NCI-H2107 (cell line): ENCODE data around the gene SEMA6D.

Source experiments
- DNase-seq: peaks from one replicate; lab custom pipeline; 2025; lab: John Stamatoyannopoulos, UW

Gene SEMA6D

GRCh38 chr15:47717036-47717612 lies at the start of gene SEMA6D:
Gene SEMA6D, plus strand, starts transcription at chr15:47717505. Its CDS starts 42,294 bp downstream, at chr15:47759799.
- DNase-seq, result peak; percentile 32

GRCh38 chr15:47669221-47669620 lies 48.1 kb upstream of the SEMA6D start:
- no peak for DNase-seq

- no peak for DNase-seq
Measured at GRCh38 chr15:47670365-47670764, 46.9 kb upstream of the SEMA6D start.

GRCh38 chr15:47673232-47673761 lies 44.0 kb upstream of the SEMA6D start:
- no peak for DNase-seq

- no peak for DNase-seq
Measured at GRCh38 chr15:47674586-47675232, 42.6 kb upstream of the SEMA6D start.

- DNase-seq, result no peak
Measured at GRCh38 chr15:47675735-47676134, 41.6 kb upstream of the SEMA6D start.

GRCh38 chr15:47678040-47678439 lies 39.3 kb upstream of the SEMA6D start:
- no peak for DNase-seq

- no peak for DNase-seq
Measured at GRCh38 chr15:47682661-47683060, 34.6 kb upstream of the SEMA6D start.

GRCh38 chr15:47685141-47685870 lies 32.0 kb upstream of the SEMA6D start:
- no peak for DNase-seq

- no peak for DNase-seq
Measured at GRCh38 chr15:47688573-47689086, 28.7 kb upstream of the SEMA6D start.

- DNase-seq, result no peak
Measured at GRCh38 chr15:47689660-47690059, 27.6 kb upstream of the SEMA6D start.

GRCh38 chr15:47691882-47692281 lies 25.4 kb upstream of the SEMA6D start:
- no peak for DNase-seq

GRCh38 chr15:47696351-47696750 lies 21.0 kb upstream of the SEMA6D start:
- DNase-seq, result no peak

GRCh38 chr15:47705281-47705997 lies 11.9 kb upstream of the SEMA6D start:
- DNase-seq, result no peak

GRCh38 chr15:47707391-47707790 lies 9.9 kb upstream of the SEMA6D start:
- DNase-seq, result no peak

GRCh38 chr15:47708161-47708980 lies 8.9 kb upstream of the SEMA6D start:
- DNase-seq, result no peak

- no peak for DNase-seq
Measured at GRCh38 chr15:47711655-47712054, 5.7 kb upstream of the SEMA6D start.

GRCh38 chr15:47715402-47715801 lies 1.9 kb upstream of the SEMA6D start:
- no peak for DNase-seq

GRCh38 chr15:47715856-47716445 lies 1.4 kb upstream of the SEMA6D start:
- no peak for DNase-seq

- no peak for DNase-seq
Measured at GRCh38 chr15:47716516-47716915, 789 bp upstream of the SEMA6D start.
